K562 (cell line): ENCODE data around the gene AGFG2. TPM values are rescaled to one million over a fixed set of nuclear protein-coding genes. Genes with fewer than 3 reads are reported as not detected.

Experiments
- CTBP1 ChIP-seq: fragments of 450-650 bp; IDR thresholded peaks from 2 replicates; pipeline ENCODE4 v1.6.1; 2016; ENCODE audit warnings: borderline replicate concordance
- DDX20 ChIP-seq: fragments of 450-650 bp; IDR thresholded peaks from 2 replicates; pipeline ENCODE4 v1.6.1; 2016; ENCODE audit warnings: missing genetic modification characterization, low read depth, mild to moderate bottlenecking, missing compliant biosample characterization, moderate library complexity
- E2F6 ChIP-seq, 2 experiments: IDR thresholded peaks; 2 replicates each; pipeline ENCODE4 v1.6.1; 2011; ENCODE audit warnings: borderline replicate concordance in 1 of 2, control low read depth in 1 of 2, low read depth in 1 of 2, low read length in 1 of 2, mild to moderate bottlenecking in 1 of 2, mixed read lengths in 1 of 2, moderate library complexity in 1 of 2; ENCODE audit not compliant: insufficient read depth in 1 of 2, insufficient read length in 1 of 2, poor library complexity in 1 of 2, severe bottlenecking in 1 of 2; ENCODE audit errors: extremely low read depth in 1 of 2
- ELF2 ChIP-seq: fragments of 250-450 bp; sonication (Bioruptor Pico); IDR thresholded peaks from 2 replicates; pipeline ENCODE4 v1.5.0; 2021; ENCODE audit warnings: mild to moderate bottlenecking
- ETV1 ChIP-seq: fragments of 450-650 bp; conservative IDR thresholded peaks from 2 replicates; pipeline ENCODE4 v1.6.1; 2016; ENCODE audit warnings: missing genetic modification characterization, control low read depth, low read depth, missing compliant biosample characterization
- GATAD2B ChIP-seq: fragments of 450-650 bp; IDR thresholded peaks from 2 replicates; pipeline ENCODE4 v1.6.1; 2017; ENCODE audit warnings: mild to moderate bottlenecking, borderline replicate concordance
- HNRNPLL ChIP-seq: fragments of 200-400 bp; formaldehyde crosslinking; IDR thresholded peaks from 2 replicates; pipeline ENCODE4 v1.6.1; 2017; ENCODE audit warnings: low read length, low read depth, mild to moderate bottlenecking; ENCODE audit not compliant: poor library complexity, severe bottlenecking
- MCM3 ChIP-seq: fragments of 450-650 bp; IDR thresholded peaks from 2 replicates; pipeline ENCODE4 v1.6.1; 2016
- MTA2 ChIP-seq: fragments of 450-650 bp; IDR thresholded peaks from 2 replicates; pipeline ENCODE4 v1.6.1; 2016; ENCODE audit warnings: low read depth
- NEUROD1 ChIP-seq: fragments of 150-350 bp; IDR thresholded peaks from 2 replicates; pipeline ENCODE4 v1.6.1; 2014; ENCODE audit warnings: borderline replicate concordance, low read length, low read depth; ENCODE audit not compliant: partially characterized antibody
- PHF20 ChIP-seq: fragments of 450-650 bp; IDR thresholded peaks from 2 replicates; pipeline ENCODE4 v1.6.1; 2018; ENCODE audit not compliant: partially characterized antibody
- PHTF2 ChIP-seq: fragments of 250-450 bp; sonication (Bioruptor Pico); IDR thresholded peaks from 2 replicates; pipeline ENCODE4 v1.5.0; 2021; ENCODE audit warnings: mild to moderate bottlenecking
- POLR2AphosphoS2 ChIP-seq: IDR thresholded peaks from 2 replicates; pipeline ENCODE4 v1.6.1; 2012; ENCODE audit warnings: low read length, improper control_type of control experiment
- POLR2AphosphoS5 ChIP-seq: IDR thresholded peaks from 2 replicates; pipeline ENCODE4 v1.6.1; 2011; ENCODE audit warnings: mild to moderate bottlenecking, low read depth, low read length, moderate library complexity; ENCODE audit not compliant: control insufficient read depth, insufficient read depth
- POU5F1 ChIP-seq: fragments of 150-350 bp; IDR thresholded peaks from 2 replicates; pipeline ENCODE4 v1.6.1; 2014; ENCODE audit warnings: borderline replicate concordance, low read length, low read depth, mild to moderate bottlenecking; ENCODE audit not compliant: partially characterized antibody
- RBFOX2 ChIP-seq: fragments of 200-400 bp; formaldehyde crosslinking; IDR thresholded peaks from 2 replicates; pipeline ENCODE4 v1.6.1; 2017; ENCODE audit warnings: low read depth, mild to moderate bottlenecking, low read length, moderate library complexity
- RFX7 ChIP-seq: fragments of 250-450 bp; sonication (Bioruptor Pico); IDR thresholded peaks from 2 replicates; pipeline ENCODE4 v1.5.1; 2021; ENCODE audit warnings: mild to moderate bottlenecking
- SMARCA4 ChIP-seq: fragments of 450-650 bp; IDR thresholded peaks from 2 replicates; pipeline ENCODE4 v1.6.1; 2016
- TAF7 ChIP-seq: fragments of 450-650 bp; IDR thresholded peaks from 2 replicates; pipeline ENCODE4 v1.6.1; 2016; ENCODE audit warnings: missing genetic modification characterization, missing compliant biosample characterization
- ZFP1 ChIP-seq: fragments of 450-650 bp; formaldehyde crosslinking; IDR thresholded peaks from 2 replicates; pipeline ENCODE4 v1.4.0; 2020; ENCODE audit warnings: mild to moderate bottlenecking, mixed read lengths
- ZNF586 ChIP-seq: fragments of 450-650 bp; formaldehyde crosslinking; conservative IDR thresholded peaks from 2 replicates; pipeline ENCODE4 v1.4.0; 2020; ENCODE audit warnings: mild to moderate bottlenecking, moderate library complexity
- polyA plus RNA-seq, 8 experiments: library from polyadenylated mRNA; depleted of rRNA in 4 of 8; stranded (reverse) in 5 of 8; unstranded in 3 of 8; fragments of >200 nt; fragmentation: Nextera tagmentation in 2 of 8; fragmentation: Illumina TruSeq in 1 of 8; extraction: Ambion mirVana in 2 of 8; extraction: Trizol in 1 of 8; gene quantifications; 2 replicates each; pipeline versions ENCODE4 v1.2.1 to v1.2.3, GENCODE V29; 2011 to 2014; ENCODE audit warnings: inconsistent platforms in 1 of 8, missing spikeins in 1 of 8
- total RNA-seq, 7 experiments: library from RNA; depleted of rRNA in 6 of 7; stranded (reverse); fragments of >200 nt in 6 of 7; fragmentation: Illumina TruSeq in 2 of 7; extraction: Trizol in 2 of 7; gene quantifications; 2 replicates each; pipeline versions ENCODE4 v1.2.1 to v1.2.3, GENCODE V29; 2011 to 2021; ENCODE audit warnings: low replicate concordance in 1 of 7
- TF ChIP-seq, protein P1 (sequence below): sonication (generic); formaldehyde crosslinking; IDR thresholded peaks from 2 replicates; pipeline ENCODE4 v1.8.0; 2022; ENCODE audit warnings: mild to moderate bottlenecking, missing genetic modification reagents
- TF ChIP-seq, protein P2 (sequence below), 2 experiments: fragments of 450-650 bp; conservative IDR thresholded peaks; 2 replicates each; pipeline ENCODE4 v1.6.1; 2017; ENCODE audit warnings: mild to moderate bottlenecking in 2 of 2, moderate library complexity in 2 of 2

AGFG2 gene
- total and polyA plus RNA-seq, 9 of the 15 experiments (the other 6 are each of a cell fraction or from before 2014, with no cell fraction given) = 0.31 to 23.1 (median 6.5) TPM

GRCh38 chr7:100584683-100585510 lies 45.9 kb downstream of the AGFG2 start (continued):
- no peak for TF ChIP-seq E2F6 (IDR thresholded peaks at IDR 0.05; ENCODE audit: borderline replicate concordance in 1 of 2, extremely low read depth in 1 of 2, insufficient read depth in 1 of 2, insufficient read length in 1 of 2, low read depth in 1 of 2, low read length in 1 of 2, poor library complexity in 1 of 2, severe bottlenecking in 1 of 2)
- no peak for TF ChIP-seq POLR2AphosphoS5
- peak; percentile 54; the same call in 1 of the 2 replicates for TF ChIP-seq ZFP1 (CRISPR knock-in tag)
- no peak for TF ChIP-seq PHF20
- no peak for TF ChIP-seq CTBP1
- TF ChIP-seq GATAD2B = no peak
- TF ChIP-seq SMARCA4 = no peak
- no peak for TF ChIP-seq ZNF586
- TF ChIP-seq, protein P1, sequence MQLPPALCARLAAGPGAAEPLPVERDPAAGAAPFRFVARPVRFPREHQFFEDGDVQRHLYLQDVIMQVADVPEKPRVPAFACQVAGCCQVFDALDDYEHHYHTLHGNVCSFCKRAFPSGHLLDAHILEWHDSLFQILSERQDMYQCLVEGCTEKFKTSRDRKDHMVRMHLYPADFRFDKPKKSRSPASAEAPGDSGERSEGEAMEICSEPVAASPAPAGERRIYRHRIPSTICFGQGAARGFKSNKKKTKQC (CRISPR knock-in tag) = 0 out of 2 replicates have a peak, but pooled peaks have one; percentile 39
- TF ChIP-seq NEUROD1 = no peak
- TF ChIP-seq PHTF2 (CRISPR knock-in tag) = no peak
- TF ChIP-seq HNRNPLL = peak; percentile 9
- no peak for TF ChIP-seq POLR2AphosphoS2
- no peak for TF ChIP-seq POU5F1
- TF ChIP-seq, protein P2, sequence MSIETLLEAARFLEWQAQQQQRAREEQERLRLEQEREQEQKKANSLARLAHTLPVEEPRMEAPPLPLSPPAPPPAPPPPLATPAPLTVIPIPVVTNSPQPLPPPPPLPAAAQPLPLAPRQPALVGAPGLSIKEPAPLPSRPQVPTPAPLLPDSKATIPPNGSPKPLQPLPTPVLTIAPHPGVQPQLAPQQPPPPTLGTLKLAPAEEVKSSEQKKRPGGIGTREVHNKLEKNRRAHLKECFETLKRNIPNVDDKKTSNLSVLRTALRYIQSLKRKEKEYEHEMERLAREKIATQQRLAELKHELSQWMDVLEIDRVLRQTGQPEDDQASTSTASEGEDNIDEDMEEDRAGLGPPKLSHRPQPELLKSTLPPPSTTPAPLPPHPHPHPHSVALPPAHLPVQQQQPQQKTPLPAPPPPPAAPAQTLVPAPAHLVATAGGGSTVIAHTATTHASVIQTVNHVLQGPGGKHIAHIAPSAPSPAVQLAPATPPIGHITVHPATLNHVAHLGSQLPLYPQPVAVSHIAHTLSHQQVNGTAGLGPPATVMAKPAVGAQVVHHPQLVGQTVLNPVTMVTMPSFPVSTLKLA (conservative IDR thresholded peaks at IDR 0.05) = 0 out of 4 replicates have a peak, but pooled peaks of 1 of the 2 experiments have one; percentile 14
- TF ChIP-seq TAF7 (tag) = no peak
- TF ChIP-seq MCM3 = no peak
- no peak for TF ChIP-seq RFX7
- no peak for TF ChIP-seq RBFOX2
- no peak for TF ChIP-seq DDX20 (tag)
- TF ChIP-seq MTA2 = no peak
- 0 out of 2 replicates have a peak, but pooled peaks have one; percentile 39 for TF ChIP-seq ELF2 (CRISPR knock-in tag)
- TF ChIP-seq ETV1 (tag) = no peak
